ENCODE measurements around the gene SMIM14.

The SMIM14 gene

GRCh38 chr4:39526765-39527295, 111.8 kb downstream of the SMIM14 start:
- no peaks in the 10 kb centered on the region for H3K4me1 ChIP-seq
- no peaks in the 10 kb centered on the region for H3K79me2 ChIP-seq
- peak overlapping the region; percentile 61 for H3K9ac ChIP-seq
- no peaks in the 10 kb centered on the region for H3K36me3 ChIP-seq (ENCODE audit: control insufficient read depth, insufficient read depth, low read length)
- H3K27me3 ChIP-seq (ENCODE audit: control insufficient read depth, insufficient read depth, low read length): no peaks in the 10 kb centered on the region
- peak overlapping the region; percentile 78 for H3K4me2 ChIP-seq (ENCODE audit: low read length)
- H3K4me3 ChIP-seq (ENCODE audit: low read depth, low read length): peak overlapping the region; percentile 90
- peak overlapping the region; percentile 91 for H2AFZ ChIP-seq
- no peaks in the 10 kb centered on the region for H3K9me3 ChIP-seq (ENCODE audit: control insufficient read depth, low read length)
- TF ChIP-seq, protein P1, sequence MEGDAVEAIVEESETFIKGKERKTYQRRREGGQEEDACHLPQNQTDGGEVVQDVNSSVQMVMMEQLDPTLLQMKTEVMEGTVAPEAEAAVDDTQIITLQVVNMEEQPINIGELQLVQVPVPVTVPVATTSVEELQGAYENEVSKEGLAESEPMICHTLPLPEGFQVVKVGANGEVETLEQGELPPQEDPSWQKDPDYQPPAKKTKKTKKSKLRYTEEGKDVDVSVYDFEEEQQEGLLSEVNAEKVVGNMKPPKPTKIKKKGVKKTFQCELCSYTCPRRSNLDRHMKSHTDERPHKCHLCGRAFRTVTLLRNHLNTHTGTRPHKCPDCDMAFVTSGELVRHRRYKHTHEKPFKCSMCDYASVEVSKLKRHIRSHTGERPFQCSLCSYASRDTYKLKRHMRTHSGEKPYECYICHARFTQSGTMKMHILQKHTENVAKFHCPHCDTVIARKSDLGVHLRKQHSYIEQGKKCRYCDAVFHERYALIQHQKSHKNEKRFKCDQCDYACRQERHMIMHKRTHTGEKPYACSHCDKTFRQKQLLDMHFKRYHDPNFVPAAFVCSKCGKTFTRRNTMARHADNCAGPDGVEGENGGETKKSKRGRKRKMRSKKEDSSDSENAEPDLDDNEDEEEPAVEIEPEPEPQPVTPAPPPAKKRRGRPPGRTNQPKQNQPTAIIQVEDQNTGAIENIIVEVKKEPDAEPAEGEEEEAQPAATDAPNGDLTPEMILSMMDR (IDR thresholded peaks at IDR 0.05): no peak
- H3K27ac ChIP-seq: peak overlapping the region; percentile 85

DNA sequence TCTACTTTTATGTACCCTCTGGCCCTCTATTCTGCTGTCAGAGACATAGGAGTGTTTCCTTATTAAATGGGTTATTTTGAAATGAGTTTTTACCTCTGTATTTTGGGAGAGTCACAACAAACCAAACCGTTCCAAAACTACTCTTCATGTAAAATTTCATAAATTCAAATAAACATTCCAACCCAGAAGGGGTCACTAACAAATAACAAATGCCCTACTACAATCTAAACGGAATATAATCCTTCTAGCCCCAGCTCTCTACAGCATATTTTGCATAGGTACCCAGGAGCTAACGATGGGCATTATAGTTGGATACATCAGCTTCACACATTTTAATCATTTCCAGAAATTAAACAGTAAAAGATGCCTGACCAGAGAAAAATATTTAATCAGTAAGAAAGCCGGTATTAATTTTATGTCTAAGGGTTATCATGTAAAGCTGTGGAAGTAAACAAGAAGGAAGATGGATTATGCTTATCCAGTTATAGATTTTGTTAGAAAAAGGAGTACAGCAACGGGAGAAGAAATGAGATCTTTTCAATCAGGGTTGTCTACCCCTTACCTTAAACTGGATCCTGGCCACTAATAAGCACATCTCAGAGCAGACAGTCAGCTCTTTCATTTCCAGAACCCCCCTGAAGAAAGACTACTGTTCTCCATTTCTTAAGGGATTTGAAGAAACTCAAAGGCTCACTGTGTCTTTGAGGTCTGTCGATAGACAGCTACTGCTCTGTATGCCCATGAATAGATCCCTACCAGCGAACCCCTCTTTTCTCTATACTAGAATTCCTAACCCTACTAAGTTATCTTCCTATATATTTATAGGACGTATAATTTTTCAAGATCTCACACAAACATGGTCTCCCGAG, 112.6 kb downstream of the SMIM14 start:
- peak overlapping the region; percentile 61 for H3K9ac ChIP-seq
- no peaks in the 10 kb centered on the region for H3K27me3 ChIP-seq (ENCODE audit: control insufficient read depth, insufficient read depth, low read length)
- no peaks in the 10 kb centered on the region for H3K4me1 ChIP-seq
- peak overlapping the region; percentile 90 for H3K4me3 ChIP-seq (ENCODE audit: low read depth, low read length)
- peak overlapping the region; percentile 91 for H2AFZ ChIP-seq
- H3K36me3 ChIP-seq (ENCODE audit: control insufficient read depth, insufficient read depth, low read length): no peaks in the 10 kb centered on the region
- H3K27ac ChIP-seq: peak overlapping the region; percentile 85
- TF ChIP-seq, protein P1 (IDR thresholded peaks at IDR 0.05): no peak
- no peaks in the 10 kb centered on the region for H3K79me2 ChIP-seq
- peak overlapping the region; percentile 78 for H3K4me2 ChIP-seq (ENCODE audit: low read length)
- H3K9me3 ChIP-seq (ENCODE audit: control insufficient read depth, low read length): no peaks in the 10 kb centered on the region

- H3K4me3 ChIP-seq (ENCODE audit: low read depth, low read length): no peak overlapping the region
Measured at GRCh38 chr4:39524161-39524957, 114.3 kb downstream of the SMIM14 start.

GRCh38 chr4:39522068-39522467, 116.6 kb downstream of the SMIM14 start:
- Histone ChIP-seq H3K79me2 (no peaks in the 10 kb centered on the region), H2AFZ (no peak overlapping the region), H3K4me2 (ENCODE audit: low read length) (no peak overlapping the region), H3K9ac (no peak overlapping the region), H3K9me3 (ENCODE audit: control insufficient read depth, low read length) (no peaks in the 10 kb centered on the region), H3K27ac (no peak overlapping the region), H3K4me3 (ENCODE audit: low read depth, low read length) (no peak overlapping the region), H3K4me1 (no peaks in the 10 kb centered on the region), H3K27me3 (ENCODE audit: control insufficient read depth, insufficient read depth, low read length) (no peaks in the 10 kb centered on the region), H3K36me3 (ENCODE audit: control insufficient read depth, insufficient read depth, low read length) (no peaks in the 10 kb centered on the region)
- TF ChIP-seq, protein P1 (IDR thresholded peaks at IDR 0.05): no peak

More at GRCh38 chr4:39524161-39524957, 114.3 kb downstream of the SMIM14 start:
- no peaks in the 10 kb centered on the region for H3K4me1 ChIP-seq
- TF ChIP-seq, protein P1 (IDR thresholded peaks at IDR 0.05): no peak
- H3K79me2 ChIP-seq: no peaks in the 10 kb centered on the region
- no peak overlapping the region for H3K4me2 ChIP-seq (ENCODE audit: low read length)
- no peaks in the 10 kb centered on the region for H3K36me3 ChIP-seq (ENCODE audit: control insufficient read depth, insufficient read depth, low read length)
- H2AFZ ChIP-seq: no peak overlapping the region
- no peaks in the 10 kb centered on the region for H3K27me3 ChIP-seq (ENCODE audit: control insufficient read depth, insufficient read depth, low read length)
- no peak overlapping the region for H3K9ac ChIP-seq
- H3K9me3 ChIP-seq (ENCODE audit: control insufficient read depth, low read length): no peaks in the 10 kb centered on the region
- no peak overlapping the region for H3K27ac ChIP-seq
